ENCODE data around the gene PRTN3.

PRTN3 gene

DNA sequence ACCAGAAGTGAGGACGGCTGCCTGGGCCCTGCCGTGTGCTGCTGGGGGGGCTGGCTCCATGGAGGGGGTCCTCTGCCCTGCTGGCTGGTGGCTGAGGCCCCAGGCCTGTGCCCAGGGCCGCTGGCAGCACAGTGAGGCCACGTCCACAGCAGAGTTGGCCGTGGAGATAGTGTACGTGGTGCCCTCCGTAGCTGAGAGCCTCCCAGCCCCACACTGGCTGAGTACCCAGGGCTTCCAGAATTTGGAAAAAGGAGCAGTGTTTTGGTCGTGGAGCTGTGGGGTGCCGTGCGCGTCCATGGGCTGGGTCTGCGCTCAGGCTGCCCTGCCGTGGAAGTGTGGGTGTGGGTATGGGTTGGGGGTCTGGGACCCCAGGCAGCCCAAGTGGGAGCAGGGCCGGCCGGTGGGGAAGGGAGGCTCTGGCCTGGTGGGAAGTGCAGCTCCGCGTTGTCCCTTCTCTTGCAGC is 37.7 kb upstream of the PRTN3 start:
- no peak for DNase-seq (ENCODE audit: low read depth in 3 of 3)

DNA sequence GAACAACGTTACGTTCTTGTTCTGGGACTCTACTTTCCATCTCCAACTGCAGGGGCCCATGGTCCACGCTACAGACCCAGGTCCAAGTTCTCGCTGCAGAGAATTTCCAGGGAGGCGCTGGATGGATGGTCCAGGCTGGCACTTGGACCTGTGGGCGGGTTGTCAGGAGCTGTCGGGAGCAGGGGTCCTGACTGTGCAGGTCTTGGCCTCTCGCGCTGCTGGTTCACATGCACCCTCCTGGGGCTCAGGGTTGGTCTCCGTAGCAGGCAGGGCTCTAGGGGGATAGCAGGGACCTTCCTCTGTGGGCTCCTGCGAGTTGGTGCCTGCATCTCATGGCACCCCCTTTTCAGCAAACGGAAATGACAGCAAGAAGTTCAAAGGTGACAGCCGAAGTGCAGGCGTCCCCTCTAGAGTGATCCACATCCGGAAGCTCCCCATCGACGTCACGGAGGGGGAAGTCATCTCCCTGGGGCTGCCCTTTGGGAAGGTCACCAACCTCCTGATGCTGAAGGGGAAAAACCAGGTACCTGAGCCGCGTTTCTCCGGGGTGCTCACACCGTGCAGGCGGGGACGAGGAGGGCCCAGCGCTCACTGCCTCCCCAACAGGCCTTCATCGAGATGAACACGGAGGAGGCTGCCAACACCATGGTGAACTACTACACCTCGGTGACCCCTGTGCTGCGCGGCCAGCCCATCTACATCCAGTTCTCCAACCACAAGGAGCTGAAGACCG is 36.9 kb upstream of the PRTN3 start:
- DNase-seq (ENCODE audit: low read depth in 3 of 3): no peak

DNA sequence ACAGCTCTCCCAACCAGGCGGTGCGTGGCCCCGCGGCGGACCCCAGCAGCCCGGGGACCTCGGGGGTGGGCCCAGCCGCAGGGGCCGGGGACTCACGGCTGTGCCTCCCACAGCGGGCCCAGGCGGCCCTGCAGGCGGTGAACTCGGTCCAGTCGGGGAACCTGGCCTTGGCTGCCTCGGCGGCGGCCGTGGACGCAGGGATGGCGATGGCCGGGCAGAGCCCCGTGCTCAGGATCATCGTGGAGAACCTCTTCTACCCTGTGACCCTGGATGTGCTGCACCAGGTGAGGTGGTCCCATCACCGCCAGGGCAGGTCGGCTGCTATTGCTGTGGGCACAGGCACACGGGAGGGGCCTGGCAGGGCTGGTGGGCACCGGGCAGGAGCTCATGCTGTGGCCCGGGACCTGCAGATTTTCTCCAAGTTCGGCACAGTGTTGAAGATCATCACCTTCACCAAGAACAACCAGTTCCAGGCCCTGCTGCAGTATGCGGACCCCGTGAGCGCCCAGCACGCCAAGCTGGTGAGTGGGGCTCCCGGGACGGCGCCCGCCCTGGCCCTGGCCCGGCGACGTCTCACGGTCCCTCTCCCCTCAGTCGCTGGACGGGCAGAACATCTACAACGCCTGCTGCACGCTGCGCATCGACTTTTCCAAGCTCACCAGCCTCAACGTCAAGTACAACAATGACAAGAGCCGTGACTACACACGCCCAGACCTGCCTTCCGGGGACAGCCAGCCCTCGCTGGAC is 36.2 kb upstream of the PRTN3 start:
- DNase-seq (ENCODE audit: low read depth in 3 of 3): no peak

DNA sequence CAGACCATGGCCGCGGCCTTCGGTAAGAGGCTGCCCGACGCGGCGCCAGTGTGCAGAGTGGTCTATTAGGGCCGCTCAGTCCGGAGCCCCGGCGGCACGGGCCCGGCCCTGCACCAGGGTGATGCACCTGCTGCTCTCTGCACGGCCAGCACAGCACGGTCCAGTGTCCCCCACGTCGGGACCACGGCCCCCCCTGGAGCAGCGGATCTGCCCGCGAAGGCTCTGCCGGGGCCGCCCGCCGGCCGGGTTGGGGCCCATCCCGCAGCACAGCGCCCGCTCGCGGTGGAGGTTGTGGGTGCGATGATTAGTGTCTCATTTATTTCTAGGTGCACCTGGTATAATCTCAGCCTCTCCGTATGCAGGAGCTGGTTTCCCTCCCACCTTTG is 35.6 kb upstream of the PRTN3 start:
- no peak for DNase-seq (ENCODE audit: low read depth in 3 of 3)

DNA sequence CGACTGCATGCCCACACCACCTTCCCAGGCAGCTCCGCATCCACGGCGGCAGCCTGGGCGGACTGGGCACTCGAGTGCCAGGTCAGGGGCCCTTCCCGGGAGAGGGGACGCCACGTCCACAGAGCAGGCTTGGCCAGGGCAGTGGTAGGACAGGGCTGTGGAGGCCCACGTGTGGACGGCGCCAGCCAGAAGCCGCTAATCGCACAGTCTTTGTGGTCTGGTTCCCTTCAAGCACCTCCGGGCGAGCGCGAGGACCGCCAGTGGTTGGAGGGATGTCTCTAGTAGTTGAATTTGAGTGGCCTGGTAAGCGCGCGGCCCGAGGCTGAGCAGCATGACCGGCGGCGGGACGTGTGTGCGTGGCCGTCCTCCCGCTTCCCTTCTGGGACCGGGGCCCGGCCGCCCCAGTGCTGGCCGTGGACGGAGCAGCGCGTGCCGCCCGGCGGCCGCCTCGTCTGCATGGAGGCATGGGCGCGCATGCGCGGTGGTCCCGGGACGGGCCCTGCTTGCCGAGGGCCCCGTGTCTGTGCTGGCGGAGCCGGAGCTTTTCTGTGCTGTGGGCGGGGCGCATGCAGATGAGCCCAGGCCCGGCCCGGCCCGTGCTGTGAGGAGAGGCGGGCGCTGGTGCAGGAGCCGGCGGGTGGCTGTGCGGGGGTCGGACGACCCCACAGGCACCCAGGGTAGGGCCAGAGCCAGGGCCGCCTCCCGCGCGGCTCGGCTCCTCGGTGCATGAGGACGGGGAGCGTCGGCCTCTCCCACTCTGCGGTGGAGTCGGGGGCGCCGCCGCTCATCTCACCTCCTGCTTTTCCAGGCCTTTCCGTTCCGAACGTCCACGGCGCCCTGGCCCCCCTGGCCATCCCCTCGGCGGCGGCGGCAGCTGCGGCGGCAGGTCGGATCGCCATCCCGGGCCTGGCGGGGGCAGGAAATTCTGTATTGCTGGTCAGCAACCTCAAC is 34.9 kb upstream of the PRTN3 start:
- no peak for DNase-seq (ENCODE audit: low read depth in 3 of 3)

DNA sequence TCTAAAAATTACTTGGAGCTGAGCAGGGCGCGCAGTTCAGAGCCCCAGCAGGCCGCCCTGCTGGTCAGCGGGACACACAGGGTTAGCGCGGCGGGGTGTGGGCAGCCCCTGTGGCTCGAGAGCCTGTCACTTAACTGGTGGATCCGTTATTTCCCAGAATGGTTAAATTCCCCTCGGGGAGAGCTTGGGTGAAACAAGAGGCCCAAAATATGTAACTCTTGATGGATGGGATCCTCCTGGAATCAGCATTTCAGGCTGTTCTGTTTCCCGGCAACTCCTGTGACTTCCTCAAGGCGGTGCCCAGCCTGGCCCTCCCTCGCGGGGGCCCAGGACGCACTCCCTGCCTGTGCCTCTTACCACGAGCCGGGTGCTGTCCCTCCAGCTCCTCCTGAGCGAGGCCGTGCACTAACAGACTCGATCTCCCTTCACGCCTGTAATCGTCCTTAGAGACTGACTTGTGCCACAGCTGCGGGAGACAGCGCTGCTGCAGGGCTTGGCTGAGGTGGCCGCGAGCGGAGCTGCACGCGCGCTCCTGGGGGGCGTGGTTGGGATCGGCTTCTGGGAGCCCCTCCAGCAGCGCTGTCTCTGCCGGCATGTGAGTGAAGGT is 33.9 kb upstream of the PRTN3 start:
- DNase-seq (ENCODE audit: low read depth in 3 of 3): no peak

DNA sequence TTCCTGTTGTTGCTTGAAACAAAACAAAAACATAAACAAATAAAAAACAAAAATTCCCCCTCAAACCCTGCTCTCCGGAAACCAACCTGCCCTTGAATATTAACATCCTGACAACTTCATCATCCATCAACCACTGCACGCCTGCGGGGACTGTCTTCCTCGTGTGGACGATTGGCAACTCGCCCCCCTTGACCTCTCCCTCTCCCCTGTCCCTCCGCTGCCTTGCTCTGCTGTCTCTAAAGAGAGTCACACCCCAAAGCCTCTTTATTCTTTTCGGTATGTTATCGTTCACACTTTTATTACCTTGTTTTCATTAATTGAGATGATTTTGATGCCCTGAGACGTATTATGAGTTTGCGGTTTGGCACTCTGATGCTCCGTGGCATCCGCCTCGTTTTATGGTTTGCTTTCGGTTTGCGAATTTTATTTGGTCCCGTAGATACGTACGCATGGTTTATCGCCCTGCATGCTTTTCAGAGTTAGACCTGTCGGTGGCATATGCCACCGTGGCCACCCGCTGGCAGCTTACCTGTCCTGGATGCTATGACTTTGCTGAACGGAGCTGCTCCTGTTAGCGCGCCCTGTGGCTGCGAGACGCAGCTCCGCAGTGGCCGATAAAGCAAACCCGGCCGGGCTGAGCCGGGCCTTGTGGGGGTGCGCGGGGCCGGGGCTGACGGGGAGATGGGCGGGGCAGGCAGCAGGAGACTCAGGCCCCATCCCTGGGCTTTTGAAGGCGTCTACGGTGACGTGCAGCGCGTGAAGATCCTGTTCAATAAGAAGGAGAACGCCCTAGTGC is 33.0 kb upstream of the PRTN3 start:
- no peak for DNase-seq (ENCODE audit: low read depth in 3 of 3)

DNA sequence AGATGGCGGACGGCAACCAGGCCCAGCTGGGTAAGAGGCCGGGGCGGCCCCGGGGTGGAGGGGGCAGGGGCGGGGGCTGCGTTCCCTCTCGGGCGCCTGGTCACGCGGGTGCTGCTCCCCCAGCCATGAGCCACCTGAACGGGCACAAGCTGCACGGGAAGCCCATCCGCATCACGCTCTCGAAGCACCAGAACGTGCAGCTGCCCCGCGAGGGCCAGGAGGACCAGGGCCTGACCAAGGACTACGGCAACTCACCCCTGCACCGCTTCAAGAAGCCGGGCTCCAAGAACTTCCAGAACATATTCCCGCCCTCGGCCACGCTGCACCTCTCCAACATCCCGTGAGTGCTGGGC is 32.4 kb upstream of the PRTN3 start:
- no peak for DNase-seq (ENCODE audit: low read depth in 3 of 3)

DNA sequence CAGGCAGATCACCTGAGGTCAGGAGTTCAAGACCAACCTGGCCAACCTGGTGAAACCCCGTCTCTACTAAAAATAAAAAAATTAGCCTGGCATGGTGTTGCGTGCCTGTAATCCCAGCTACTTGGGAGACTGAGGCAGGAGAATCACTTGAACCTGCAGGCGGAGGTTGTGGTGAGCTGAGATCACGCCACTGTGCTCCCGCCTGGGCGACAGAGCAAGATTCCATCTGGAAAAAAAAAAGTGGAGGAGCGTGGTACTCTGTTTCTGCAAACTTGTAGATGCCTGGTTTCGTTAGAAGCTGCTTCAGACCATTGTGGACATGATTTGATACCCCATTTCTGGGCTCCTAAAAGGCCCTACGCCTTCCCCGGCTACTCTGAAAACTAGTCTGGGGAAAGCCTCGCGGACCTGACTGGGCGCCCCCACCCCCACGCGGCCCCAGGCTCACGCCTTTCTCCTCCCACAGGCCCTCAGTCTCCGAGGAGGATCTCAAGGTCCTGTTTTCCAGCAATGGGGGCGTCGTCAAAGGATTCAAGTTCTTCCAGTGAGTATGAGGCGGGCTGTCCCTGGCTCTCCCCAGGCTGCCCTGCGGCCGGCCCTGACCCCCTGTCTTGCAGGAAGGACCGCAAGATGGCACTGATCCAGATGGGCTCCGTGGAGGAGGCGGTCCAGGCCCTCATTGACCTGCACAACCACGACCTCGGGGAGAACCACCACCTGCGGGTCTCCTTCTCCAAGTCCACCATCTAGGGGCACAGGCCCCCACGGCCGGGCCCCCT is 30.5 kb upstream of the PRTN3 start:
- DNase-seq (ENCODE audit: low read depth in 3 of 3): no peak

DNA sequence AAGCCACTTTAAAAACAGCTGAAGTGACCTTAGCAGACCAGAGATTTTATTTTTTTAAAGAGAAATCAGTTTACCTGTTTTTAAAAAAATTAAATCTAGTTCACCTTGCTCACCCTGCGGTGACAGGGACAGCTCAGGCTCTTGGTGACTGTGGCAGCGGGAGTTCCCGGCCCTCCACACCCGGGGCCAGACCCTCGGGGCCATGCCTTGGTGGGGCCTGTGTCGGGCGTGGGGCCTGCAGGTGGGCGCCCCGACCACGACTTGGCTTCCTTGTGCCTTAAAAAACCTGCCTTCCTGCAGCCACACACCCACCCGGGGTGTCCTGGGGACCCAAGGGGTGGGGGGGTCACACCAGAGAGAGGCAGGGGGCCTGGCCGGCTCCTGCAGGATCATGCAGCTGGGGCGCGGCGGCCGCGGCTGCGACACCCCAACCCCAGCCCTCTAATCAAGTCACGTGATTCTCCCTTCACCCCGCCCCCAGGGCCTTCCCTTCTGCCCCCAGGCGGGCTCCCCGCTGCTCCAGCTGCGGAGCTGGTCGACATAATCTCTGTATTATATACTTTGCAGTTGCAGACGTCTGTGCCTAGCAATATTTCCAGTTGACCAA is 29.8 kb upstream of the PRTN3 start:
- DNase-seq (ENCODE audit: low read depth in 3 of 3): no peak

DNA sequence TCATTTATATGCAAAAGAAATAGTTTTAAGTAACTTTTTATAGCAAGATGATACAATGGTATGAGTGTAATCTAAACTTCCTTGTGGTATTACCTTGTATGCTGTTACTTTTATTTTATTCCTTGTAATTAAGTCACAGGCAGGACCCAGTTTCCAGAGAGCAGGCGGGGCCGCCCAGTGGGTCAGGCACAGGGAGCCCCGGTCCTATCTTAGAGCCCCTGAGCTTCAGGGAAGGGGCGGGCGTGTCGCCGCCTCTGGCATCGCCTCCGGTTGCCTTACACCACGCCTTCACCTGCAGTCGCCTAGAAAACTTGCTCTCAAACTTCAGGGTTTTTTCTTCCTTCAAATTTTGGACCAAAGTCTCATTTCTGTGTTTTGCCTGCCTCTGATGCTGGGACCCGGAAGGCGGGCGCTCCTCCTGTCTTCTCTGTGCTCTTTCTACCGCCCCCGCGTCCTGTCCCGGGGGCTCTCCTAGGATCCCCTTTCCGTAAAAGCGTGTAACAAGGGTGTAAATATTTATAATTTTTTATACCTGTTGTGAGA is 29.2 kb upstream of the PRTN3 start:
- no peak for DNase-seq (ENCODE audit: low read depth in 3 of 3)

DNA sequence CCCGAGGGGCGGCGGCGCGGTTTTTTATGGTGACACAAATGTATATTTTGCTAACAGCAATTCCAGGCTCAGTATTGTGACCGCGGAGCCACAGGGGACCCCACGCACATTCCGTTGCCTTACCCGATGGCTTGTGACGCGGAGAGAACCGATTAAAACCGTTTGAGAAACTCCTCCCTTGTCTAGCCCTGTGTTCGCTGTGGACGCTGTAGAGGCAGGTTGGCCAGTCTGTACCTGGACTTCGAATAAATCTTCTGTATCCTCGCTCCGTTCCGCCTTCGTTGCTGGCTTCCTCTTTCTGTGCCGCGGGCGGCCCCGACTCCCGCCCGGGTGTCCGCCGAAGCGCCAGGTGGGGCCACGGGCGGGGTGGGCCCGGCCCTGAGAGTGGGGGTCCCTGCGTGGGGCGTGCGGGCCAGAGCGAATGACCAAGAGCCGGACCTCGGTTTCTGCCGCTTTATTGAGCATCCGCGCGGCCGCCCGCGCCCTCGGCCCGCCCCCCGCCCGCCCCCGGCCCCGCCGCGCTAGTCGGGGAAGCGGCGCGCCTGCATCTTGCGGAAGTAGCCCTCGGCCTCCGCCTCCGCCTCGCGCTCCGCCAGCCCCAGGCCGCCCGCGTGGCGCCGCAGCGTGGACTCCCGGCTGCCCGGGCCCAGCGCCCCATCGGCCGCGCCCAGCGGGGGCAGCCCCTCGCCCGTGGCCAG is 28.6 kb upstream of the PRTN3 start:
- DNase-seq (ENCODE audit: low read depth in 3 of 3): no peak

DNA sequence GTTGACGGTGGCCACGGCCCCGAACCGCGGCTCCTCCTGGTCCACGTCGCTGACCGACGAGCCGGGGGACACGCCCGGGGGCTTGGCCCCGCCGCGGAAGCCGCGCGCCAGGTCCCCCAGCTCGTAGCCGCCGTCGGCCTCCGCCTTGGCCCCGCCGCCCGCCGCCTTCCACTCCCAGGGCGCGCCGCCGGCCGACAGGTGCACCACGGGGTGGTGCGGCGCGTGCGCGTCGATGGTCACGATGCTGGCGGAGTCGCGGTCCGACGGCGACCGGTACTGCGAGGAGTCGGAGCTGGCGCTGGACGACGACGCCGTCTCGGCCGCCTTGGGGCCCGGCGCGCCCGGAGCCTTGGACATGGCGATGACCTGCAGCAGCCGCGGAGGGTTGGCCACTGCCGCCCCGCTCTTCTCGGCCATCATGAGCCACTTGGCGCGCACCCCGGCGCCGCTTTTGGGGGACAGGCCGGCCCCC is 28.0 kb upstream of the PRTN3 start:
- no peak for DNase-seq (ENCODE audit: low read depth in 3 of 3)

DNA sequence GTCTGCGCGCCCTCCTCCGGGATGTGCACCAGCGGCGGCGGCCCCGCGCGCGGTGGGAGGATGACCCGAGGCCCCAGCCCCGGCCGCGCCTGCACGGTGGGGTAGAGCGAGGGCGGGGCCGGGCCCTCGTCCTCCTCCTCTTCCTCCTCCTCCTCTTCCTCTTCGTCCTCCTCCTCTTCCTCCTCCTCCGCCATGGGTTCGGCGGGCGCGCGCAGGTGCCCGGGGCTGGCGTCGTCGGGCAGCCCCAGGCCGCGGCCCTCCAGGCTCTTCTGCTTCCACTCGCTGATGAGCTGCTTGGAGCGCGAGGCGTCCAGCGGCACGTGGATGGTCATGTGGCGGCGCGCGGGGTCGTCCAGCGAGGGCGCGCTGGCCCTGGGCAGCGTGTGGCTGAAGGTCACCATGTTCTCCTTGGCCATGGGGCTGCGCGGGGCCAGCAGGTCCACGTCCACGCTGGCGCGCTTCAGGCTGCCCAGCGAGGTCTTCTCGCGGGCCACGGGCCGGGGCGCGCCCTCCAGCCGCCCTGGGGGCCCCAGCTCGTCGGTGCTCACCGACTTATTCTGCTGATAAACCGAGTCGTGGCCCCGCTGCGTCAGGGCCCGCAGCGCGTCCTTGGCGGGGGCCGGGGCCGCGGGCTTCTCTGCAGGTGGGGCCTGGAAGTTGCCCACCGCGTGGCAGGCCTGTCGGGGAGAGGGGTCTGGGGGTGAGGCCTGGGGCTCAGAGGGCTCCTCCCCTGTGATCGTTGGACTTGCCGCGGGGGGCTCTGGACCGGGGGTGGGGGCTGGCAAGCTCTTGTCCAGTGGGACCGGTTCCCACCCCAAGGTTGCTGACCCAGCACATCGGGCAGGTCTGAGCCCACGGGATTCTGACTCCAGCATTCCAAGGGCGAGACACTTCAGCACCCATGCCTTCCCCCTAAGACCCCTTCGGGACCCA is 27.3 kb upstream of the PRTN3 start:
- DNase-seq (ENCODE audit: low read depth in 3 of 3): no peak

DNA sequence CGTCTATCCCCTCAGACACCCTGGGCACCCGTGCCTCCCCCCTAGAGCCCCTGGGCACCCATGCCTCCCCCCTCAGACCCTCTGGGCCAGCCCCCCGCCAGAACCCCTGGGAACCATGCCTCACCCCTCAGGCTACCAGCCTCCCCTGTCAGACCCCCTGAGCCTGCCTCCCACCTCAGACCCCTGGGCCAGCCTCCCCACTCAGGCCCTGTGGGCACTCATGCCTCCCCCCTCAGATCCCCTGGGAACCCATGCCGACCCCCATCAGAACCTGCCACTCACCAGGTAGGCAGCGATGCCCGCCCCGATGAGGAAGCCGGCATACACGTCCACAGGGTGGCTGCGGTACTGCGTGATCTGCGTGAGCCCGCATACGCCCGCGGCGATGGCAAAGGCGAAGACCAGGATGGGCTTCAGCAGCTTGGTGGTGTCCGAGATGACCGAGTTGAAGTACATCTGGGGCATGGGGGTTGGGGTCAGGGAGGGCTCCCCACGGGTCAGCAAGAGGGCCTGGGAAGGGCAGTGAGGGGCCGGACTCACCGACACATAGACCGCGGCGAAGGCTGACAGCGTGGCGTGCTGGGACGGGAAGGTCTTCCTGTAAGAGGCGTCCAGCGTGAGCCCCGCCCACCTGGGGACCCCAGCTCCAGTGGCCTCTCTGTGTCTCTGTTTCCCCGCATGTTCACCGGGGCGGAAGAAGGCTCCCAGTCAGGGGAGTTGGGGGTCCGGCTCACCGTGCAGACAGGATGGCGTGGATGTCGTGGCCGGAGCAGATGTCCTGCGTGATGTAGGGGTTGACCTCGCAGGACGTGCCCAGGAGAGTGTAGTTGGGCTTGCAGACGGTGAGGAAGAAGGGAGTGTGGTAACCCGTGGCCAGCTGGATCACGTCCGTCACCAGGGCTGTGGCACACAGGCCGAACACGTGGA is 26.4 kb upstream of the PRTN3 start:
- no peak for DNase-seq (ENCODE audit: low read depth in 3 of 3)

DNA sequence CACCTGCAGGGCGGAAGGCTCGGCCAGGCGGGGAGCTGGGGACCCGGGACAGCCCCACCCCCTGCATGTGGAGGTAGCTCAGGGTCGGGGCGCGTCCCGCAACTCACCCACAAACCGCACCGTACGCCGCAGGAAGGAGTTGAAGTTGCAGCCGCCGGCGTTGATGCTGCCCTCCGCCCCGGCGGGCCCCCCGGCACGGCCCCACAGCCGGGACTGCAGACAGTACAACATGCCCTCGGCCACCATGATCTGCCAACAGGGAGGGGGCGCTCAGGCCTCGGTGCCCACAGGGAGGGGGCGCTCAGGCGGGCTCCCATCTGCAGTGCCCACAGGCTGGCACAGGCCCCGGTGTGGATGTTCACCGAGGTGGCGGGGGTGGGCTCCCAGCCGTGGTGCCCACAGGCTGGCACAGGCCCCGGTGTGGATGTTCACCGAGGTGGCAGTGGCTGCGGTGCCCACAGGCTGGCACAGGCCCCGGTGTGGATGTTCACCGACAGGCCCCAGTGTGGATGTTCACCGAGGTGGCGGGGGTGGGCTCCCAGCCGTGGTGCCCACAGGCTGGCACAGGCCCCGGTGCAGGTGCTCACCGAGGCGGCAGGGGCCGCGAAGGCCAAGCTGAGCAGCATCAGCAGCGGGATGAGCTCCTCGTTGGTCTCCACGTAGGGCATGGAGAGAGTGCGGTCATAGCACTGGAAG is 25.6 kb upstream of the PRTN3 start:
- no peak for DNase-seq (ENCODE audit: low read depth in 3 of 3)
